NCI-H748 treated with DMSO at 0.1 percent for 48 hours (cell line): ENCODE results near the gene OR6C75.
"Not testable (repeated sequence)": the region's sequence is repeated elsewhere in the genome, so short reads cannot be mapped to it uniquely, and the experiment has no call there.

Experiments
- DNase-seq: peaks from one replicate; lab custom pipeline; 2025; lab: John Stamatoyannopoulos, UW

Gene OR6C75

DNA sequence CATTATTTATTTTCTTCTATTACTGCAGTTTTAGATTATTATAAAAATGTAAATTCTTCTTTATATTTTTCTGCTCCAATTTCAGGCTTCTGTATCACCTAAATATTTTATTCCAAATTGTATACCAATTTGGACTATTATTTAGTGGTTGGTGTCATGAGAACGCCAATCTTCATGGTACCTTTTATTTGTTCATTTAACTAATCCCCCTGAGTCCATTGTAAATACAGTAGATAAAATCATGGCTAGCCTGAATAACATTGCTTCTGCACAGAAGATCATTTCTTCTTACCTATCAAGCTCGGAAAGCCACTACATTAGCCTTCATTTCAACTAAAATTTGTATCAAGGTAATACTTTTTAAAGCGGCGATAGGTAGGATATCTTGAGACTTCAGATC lies at the start of gene OR6C75:
TSS of gene OR6C75 (plus strand) at position 301 of the 400 bp plus-strand sequence. CDS start 2,136 bp downstream, outside the sequence.
- no peak for DNase-seq

DNA sequence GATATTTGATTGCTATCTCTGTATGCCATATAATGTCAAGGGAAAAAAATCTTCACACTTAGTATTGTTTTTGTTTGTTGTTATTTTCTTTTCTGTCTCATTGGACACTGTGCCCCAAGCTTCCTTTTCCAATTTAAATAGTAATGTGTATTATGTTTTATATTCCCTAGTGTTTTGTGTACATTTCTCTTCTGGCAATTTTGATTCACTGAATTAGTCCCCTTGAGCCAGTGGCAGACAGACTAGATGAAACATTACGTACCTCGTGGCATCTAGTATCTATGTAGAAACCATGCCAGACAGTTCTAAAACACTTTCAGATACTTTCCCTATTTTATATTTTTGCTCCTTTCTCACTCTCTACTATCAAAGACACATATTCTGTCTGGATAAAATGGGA lies 48.7 kb upstream of the OR6C75 start, which contains the start of gene OR6C1:
TSS of gene OR6C1 (plus strand) at position 301 of the 400 bp plus-strand sequence. CDS start 6,257 bp downstream, outside the sequence.
- no peak for DNase-seq

DNA sequence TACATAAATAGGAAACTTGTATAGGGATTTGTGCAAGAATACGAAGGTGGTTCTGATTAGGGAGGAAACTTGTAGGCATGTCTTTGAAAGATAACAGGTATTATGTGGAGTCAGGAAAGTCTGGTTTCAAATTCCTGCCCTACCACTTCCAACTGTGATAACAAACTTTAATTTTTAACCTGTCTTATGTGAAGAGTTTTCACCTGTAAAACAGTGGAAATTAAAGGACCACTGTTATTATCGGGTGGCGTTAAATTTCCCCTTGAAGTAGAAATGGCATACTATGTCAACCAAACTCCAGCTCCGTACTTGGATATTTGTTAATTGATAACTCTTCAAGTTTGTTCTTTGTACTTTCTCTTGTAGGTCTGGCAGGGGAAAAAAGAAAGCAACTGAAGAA lies 42.6 kb upstream of the OR6C75 start:
- DNase-seq = no peak

DNA sequence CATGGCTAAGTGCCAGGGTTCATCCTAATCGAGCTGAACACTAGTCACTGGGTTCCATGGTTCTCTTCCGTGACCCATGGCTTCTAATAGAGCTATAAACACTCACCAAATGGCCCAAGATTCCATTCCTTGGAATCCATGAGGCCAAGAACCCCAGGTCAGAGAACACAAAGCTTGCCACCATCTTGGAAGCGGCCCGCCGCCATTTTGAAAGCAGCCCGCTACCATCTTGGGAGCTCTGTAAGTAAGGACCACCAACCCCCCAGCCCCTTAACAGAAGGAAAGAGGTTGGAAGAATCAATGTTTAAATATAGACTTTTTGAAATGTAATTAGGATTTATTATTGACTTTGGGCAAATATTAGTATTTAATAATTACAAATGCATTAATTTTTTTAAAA lies 37.0 kb upstream of the OR6C75 start:
- DNase-seq = not testable (repeated sequence)

DNA sequence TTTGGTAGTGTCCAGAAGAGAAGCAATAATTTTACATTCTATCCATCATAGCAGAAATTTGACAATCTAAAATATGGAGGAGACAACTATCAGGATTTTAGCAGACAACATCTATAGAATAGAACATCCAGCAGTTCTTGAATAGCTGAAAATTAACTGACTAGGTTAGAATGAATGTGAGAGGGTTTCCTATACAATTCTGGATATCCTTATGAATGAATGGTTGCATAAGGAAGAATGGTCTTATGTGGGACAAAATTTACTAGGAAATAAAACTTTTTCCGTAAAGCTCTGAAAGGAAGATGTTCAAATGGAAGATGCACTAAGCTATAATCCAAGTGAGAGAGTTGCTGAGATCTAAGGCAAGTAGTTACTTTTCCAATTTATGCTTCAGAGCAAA lies 32.3 kb upstream of the OR6C75 start, which contains the start of gene OR6C3:
TSS of gene OR6C3 (plus strand) at position 301 of the 400 bp plus-strand sequence. CDS start 955 bp downstream, outside the sequence.
- no peak for DNase-seq

DNA sequence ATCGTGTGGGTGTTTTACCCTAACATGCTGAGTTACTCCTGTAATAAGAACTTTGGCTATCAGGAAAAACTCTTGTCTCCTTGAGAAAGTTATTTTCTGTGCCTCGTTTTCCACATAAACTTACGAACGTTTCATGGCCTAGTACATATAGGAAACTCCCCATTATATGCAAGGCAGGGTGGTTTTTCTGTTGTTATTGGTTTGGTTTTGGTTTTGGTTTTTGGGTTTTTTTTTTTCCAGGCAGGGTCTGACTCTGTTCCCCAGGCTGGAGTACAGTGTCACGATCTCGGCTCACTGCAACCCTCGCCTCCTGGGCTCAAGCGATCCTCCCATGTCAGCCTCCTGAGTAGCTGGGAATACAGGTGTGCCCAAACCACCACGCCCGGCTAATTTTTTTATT lies 26.8 kb upstream of the OR6C75 start:
- no peak for DNase-seq

DNA sequence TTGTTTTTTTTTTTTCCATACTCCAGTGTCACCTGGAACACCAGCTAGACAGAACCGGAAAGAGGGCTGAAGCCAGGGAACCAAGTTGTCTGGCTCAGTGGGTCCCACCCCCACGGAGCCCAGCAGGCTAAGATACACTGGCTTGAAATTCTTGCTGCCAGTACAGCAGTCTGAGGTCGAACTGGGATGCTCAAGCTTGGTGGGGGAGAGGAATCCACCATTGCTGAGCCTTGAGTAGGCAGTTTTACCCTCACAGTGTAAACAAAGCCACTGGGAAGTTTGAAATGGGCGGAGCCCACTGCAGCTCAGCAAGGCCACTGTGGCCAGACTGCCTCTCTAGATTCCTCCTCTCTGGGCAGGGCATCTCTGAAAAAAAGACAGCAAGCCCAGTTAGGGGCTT lies 7.4 kb upstream of the OR6C75 start:
- DNase-seq = not testable (repeated sequence)

DNA sequence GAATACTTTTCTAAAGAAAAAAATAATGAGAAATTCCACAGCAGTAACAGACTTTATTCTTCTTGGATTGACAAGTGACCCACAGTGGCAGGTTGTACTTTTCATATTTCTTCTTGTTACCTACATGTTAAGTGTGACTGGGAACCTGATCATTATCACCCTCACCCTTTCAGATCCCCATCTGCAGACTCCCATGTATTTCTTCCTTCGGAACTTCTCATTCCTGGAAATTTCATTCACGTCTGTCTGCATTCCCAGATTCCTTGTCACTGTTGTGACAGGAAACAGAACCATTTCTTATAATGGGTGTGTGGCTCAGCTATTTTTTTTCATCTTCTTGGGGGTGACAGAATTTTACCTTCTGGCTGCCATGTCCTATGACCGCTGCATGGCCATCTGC lies 2.3 kb downstream of the OR6C75 start:
- DNase-seq = no peak

DNA sequence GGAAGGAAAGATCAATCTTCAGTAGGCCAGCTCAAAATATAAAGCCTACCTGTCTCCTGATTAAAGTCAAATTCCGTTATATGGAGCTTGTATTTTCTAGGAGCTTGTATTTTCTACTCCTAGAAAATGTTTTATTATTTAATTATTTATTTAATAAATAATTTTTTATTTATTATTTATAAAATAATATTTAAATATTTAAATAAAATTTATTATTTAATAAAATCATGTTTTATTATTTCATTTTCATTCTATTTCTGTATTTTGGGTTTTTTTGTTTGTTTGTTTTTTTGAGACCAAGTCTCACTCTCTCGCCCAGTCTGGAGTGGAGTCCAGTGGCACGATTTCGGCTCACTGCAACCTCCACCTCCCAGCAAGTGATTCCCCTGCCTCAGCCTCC lies 9.7 kb downstream of the OR6C75 start:
- no peak for DNase-seq

DNA sequence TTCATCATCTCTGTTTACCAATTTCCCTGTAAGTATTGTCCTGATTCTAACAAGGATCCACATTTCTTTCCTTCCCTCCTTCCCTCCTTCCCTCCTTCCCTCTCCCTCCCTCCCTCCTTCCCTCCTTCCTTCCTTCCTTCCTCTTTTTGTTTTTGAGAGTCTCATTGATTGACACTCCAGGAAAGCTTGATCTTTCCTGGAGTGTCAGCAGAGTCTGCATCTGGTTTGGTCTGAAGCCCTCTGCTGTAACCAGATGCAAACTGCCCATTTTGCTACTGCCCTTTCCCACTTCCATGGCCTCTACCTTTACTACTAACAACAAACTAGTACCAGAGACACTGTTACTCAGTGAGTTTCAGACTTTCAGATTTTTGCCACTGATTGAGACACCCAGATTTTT lies 23.1 kb downstream of the OR6C75 start:
- DNase-seq = no peak

DNA sequence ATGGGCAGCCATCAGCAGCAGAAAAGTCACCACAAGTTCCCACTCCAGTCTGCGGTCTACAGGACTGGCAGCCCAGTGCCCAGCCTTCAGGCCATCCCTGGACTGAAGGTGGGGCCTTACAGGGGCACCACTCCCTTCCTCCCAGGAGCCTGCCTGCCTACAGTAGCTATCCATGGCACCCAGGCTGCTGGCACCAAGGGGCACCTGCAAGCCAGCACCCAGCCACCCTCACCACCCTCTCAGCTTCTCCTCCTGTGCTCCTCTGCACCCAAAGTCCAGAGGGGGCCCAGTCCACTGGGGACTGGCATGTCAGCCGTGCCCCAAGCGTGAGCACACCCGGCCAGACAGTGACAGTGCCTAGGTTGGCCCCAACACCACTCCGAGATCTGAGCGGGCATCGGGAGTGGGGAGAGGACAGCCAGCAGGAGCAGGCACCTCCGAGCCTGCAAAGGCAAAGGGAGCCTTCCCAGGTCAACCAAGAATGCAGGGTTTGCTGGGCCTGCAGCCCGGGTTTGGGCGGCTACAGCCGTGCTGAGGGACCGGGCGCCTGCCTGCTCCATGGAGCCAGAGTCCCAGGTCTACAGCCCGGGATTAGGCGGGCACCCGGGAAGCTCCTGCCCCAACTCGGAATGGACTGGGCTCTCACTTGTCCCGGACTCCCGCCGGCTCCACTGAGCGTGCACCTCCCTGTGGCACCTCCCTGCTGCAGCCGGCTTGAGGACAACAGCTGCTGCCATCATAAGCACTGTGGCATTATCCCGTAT lies 29.4 kb downstream of the OR6C75 start:
- DNase-seq = no peak

DNA sequence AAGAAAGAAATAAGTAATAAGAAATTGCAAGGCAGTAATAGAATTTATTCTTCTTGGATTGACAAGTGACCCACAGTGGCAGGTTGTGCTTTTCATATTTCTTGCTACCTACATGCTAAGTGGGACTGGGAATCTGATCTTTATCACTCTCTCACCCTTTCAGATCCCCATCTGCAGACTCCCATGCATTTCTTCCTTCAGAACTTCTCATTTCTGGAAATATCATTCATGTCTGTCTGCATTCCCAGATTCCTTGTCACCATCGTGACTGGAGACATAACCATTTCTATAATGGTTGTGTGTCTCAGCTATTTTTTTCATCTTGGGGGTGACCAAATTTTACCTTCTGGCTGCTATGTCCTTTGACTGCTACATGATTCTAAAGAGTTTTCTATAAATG lies 33.6 kb downstream of the OR6C75 start:
- DNase-seq = no peak

DNA sequence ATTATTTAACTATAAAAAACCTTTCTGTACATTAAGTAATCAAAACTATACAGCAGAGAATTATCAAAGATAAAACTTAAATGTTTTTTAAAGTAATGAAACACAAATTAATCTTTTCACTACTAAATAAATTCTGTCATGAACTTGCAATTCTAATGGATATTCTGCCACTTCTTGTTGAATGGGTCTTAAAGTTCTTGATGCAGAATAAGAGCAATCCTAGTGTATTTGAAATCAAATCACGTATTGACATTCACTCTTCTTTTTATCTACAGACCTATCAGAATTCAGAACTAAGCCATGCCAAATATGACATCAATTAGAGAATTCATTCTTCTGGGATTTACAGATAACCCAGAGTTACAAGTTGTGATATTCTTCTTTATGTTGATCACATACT lies 37.5 kb downstream of the OR6C75 start, which contains the start of gene OR6C65:
TSS of gene OR6C65 (plus strand) at position 301 of the 400 bp plus-strand sequence. CDS start at position 301, 0 bp downstream.
- DNase-seq = no peak

DNA sequence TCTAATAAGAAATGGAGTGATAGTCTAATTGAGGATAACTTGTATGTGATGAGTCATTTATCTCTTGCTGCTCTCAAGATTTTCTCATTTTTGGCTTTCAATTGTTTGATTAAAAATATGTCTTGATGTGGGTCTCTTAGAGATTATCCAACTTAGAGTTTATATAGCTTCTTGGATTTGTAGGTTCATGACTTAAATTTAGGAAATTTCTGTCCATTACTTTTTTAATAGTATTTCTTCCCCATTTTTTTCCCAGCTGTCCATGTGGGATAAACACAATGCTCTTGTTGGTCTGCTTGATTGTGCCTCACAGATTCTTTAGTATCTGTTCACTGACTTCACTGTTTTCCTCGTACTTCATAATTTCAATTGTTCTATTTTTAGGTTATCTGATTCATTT lies 45.1 kb downstream of the OR6C75 start:
- DNase-seq = no peak

DNA sequence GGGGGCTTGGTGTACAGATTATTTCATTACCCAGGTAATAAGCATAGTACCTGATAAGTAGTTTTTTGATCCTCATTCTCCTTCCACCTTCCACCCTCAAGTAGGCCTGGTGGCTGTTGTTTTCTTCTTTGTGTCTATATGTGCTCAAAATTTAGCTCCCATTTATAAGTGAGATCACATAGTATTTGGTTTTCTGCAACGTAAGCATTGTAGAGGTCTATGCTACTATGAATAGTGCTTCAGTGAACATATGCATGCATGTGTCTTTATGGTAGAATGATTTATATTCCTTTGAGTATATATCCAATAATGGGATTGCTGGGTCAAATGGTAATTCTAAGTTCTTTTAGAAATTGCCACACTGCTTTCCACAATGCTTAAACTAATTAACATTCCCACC lies 46.4 kb downstream of the OR6C75 start:
- DNase-seq = not testable (repeated sequence)

DNA sequence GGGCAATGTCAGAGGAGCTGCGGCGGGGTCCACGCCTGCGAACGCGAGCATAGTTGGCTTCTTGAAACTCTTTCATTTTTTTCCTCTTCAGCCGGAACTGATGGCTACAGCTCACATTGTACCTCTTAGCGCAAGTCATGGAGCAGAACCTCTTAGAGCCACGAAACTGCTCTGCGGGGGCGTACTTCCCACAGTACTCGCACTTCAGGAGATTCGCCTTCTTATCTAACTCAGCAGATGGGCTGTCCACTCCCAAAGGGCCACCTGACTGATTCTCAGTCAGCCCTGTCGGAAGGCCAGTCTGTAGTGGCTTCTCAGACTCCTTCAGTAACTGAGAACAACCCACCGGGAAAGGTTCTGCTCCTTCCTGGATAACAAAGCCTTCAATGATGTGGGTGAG lies 49.4 kb downstream of the OR6C75 start:
- DNase-seq = not testable (repeated sequence)

DNA sequence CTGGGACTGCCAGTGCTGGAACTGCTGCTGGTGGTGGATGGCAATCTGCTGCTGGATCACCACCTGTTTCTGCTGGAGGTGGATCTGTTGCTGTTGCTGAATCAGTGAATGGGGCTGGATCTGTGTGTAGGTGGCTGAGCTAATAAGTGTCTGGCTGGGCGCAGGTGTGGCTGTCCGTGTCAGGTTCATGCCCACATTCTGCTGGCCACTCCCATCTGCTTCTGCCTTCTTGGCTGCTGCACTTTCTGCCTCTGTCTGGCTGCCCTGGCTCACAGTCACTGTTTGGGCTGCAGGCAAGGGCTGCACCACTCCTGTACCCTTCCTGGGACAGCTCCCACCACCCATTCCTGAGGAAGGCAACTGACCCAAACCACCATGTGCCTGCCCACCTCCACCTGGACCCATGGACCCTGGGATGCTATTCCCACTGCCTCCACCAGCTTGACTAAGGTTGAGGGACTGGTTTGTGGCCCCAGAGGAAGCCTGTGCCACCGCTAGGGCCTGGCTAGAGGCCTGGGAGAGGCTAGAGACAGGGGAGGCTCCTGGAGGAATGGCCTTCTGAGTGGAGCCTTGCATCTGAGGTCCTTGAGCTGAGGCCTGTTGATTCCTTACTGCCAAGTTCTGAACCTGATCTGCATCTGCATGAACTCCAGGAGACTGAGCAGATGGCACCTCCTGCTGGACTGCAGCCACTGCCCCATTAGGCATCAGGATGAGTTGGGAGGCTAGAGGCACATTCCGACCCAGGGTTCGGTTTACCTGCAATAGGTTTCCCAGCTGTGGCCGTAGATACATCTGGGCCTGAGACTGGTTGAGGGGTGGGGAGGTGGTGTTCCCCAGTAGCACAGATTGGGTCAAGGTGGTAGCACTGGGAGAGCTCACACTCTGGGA lies 51.0 kb downstream of the OR6C75 start:
- not testable (repeated sequence) for DNase-seq

DNA sequence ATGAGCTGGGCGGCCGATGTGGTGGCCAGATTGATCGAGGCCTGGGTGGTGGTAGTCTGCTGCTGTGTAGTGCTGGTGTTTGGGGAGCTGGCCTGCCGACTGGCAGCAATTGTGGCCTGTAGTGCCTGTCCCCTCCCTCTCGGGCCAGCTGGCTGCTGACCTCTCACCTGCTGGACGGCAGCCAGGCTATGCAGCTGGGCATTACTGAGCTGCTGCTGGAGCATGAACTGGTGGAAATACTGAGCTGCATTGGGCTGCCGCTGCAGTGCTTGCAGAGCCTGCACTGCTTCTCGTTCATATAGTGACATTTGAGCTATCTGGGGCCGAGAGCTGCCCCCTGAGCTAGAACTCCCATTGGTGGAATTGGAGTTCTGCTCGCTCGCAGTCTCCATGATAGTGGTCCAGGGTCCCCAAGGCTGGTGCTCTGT lies 51.6 kb downstream of the OR6C75 start:
- not testable (repeated sequence) for DNase-seq

DNA sequence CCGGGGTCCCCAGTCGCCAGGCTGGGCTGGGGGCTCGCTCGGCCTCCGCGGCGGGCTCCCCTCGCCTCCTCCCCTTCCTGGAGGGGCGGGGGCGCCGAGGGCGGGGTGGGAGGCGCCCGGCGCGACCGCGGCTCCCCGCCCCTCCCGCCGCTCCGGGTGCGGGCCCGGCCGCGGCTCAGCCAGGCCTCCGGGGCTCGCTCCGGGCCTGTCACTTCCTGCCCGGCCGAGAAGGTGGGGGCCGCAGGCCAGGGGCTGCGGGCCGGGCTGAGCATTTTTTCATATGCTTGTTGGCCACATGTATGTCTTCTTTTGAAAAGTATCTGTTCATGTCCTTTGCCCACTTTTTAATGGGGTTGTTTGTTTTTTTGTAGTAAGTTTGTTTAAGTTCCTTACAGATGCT lies 52.1 kb downstream of the OR6C75 start:
- DNase-seq = not testable (repeated sequence)

DNA sequence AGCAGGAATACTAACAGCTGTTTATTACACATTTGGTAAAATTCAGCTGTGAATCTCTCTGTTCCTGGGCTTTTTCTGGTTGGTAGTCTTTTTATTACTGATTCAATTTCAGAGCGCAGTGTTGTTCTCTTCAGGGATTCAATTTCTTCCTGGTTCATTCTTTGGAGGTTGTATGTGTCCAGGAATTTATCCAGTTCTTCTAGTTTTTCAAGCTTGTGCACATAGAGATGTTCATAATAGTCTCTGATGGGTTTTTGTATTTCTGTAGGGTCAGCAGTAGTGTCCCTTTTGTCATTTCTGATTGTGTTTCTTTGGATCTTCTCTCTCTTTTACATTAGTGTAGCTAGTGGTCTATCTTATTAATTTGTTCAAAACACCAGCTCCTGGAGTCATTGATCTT lies 54.2 kb downstream of the OR6C75 start:
- DNase-seq = no peak
